B cell (primary cell): ENCODE results near the gene MAB21L4. TPM values are rescaled to one million over a fixed set of nuclear protein-coding genes. Genes with fewer than 3 reads are reported as not detected.

ENCODE experiments used
- ATAC-seq: fragments of 200-7000 bp; cut with Tn5 transposase; one replicate; pipeline ENCODE4 v1.10.0; 2021; ENCODE audit warnings: low read depth, mild to moderate bottlenecking, moderate number of reproducible peaks, moderate library complexity
- CTCF ChIA-PET: fragments of 350-600 bp; sonication (Branson Sonifier 250); formaldehyde crosslinking; loops from one replicate; lab custom pipeline; 2021; ENCODE audit warnings: antibody characterized with exemption, inconsistent platforms; lab: Charles Lee
- POLR2A ChIA-PET: fragments of 350-600 bp; sonication (Branson Sonifier 250); formaldehyde crosslinking; loops from one replicate; lab custom pipeline; 2021; ENCODE audit warnings: antibody characterized with exemption; lab: Charles Lee
- DNase-seq: peaks from one replicate; pipeline ENCODE4 v3.0.0; 2013
- H2AFZ ChIP-seq: 2 replicates; pipeline ENCODE4 v1.6.1; 2012; ENCODE audit warnings: mild to moderate bottlenecking, low read depth, low read length; ENCODE audit not compliant: insufficient read depth, poor library complexity, severe bottlenecking
- H3K27ac ChIP-seq, 2 donors: 1 replicate in 1 of 2; 2 replicates in 1 of 2; pipeline ENCODE4 v1.5.1; 2012 to 2013; ENCODE audit warnings: low read length in 2 of 2, mild to moderate bottlenecking in 2 of 2, moderate library complexity in 1 of 2
- H3K27me3 ChIP-seq, 4 experiments: fragments of 200-600 bp in 1 of 4; sonication (generic) in 1 of 4; replicated peaks in 1 of 4; 1 replicate in 2 of 4; 2 replicates in 2 of 4; pipeline versions ENCODE4 v1.6.1 to v1.7.0; 2013 to 2016; ENCODE audit warnings: low read length in 3 of 4, mild to moderate bottlenecking in 2 of 4, mixed read lengths in 1 of 4, moderate library complexity in 1 of 4; ENCODE audit not compliant: insufficient read depth in 4 of 4, control insufficient read depth in 3 of 4; ENCODE audit errors: control extremely low read depth in 1 of 4
- H3K36me3 ChIP-seq, 2 experiments: replicated peaks in 1 of 2; 1 replicate in 1 of 2; 2 replicates in 1 of 2; pipeline versions ENCODE4 v1.6.1 to v1.7.1; 2013; ENCODE audit warnings: low read length in 1 of 2; ENCODE audit not compliant: insufficient read depth in 2 of 2, control insufficient read depth in 1 of 2; ENCODE audit errors: control extremely low read depth in 1 of 2, extremely low read depth in 1 of 2
- H3K4me1 ChIP-seq, 2 donors: fragments of 200-600 bp in 1 of 2; sonication (generic) in 1 of 2; 1 replicate in 1 of 2; 2 replicates in 1 of 2; pipeline versions ENCODE4 v1.5.1 to v1.6.1; 2013 to 2017; ENCODE audit warnings: low read length in 2 of 2; ENCODE audit not compliant: control insufficient read depth in 2 of 2, insufficient read depth in 2 of 2
- H3K4me2 ChIP-seq: replicated peaks from 2 replicates; pipeline ENCODE3; 2012; ENCODE audit warnings: mild to moderate bottlenecking, low read depth, low read length; ENCODE audit not compliant: poor library complexity, severe bottlenecking
- H3K4me3 ChIP-seq, 5 experiments: fragments of 200-600 bp in 1 of 5; sonication (generic) in 1 of 5; 1 replicate in 3 of 5; 2 replicates in 2 of 5; pipeline versions ENCODE4 v1.5.1 to v1.7.0; 2011 to 2016; ENCODE audit warnings: low read length in 4 of 5, mild to moderate bottlenecking in 4 of 5, low read depth in 2 of 5, control low read depth in 1 of 5, moderate library complexity in 1 of 5; ENCODE audit not compliant: insufficient read depth in 1 of 5; ENCODE audit errors: control extremely low read depth in 1 of 5, extremely low read depth in 1 of 5
- H3K79me2 ChIP-seq: fragments of 200-600 bp; sonication (generic); one replicate; pipeline ENCODE4 v1.6.0; 2016; ENCODE audit warnings: low read length; ENCODE audit not compliant: control insufficient read depth, insufficient read depth
- H3K9ac ChIP-seq: fragments of 200-600 bp; sonication (generic); 2 replicates; pipeline ENCODE4 v1.6.1; 2017; ENCODE audit warnings: mild to moderate bottlenecking, low read length, moderate library complexity
- H3K9me3 ChIP-seq, 3 donors: one replicate each; pipeline versions ENCODE4 v1.6.1 to v1.7.1; 2013; ENCODE audit warnings: low read length in 2 of 3; ENCODE audit not compliant: control insufficient read depth in 2 of 3, insufficient read depth in 1 of 3; ENCODE audit errors: control extremely low read depth in 1 of 3
- H4K20me1 ChIP-seq: 2 replicates; pipeline ENCODE4 v1.6.0; 2012; ENCODE audit warnings: mild to moderate bottlenecking, low read length; ENCODE audit not compliant: insufficient read depth, control insufficient read depth, poor library complexity, severe bottlenecking
- H3K27ac Mint-ChIP-seq: one replicate; pipeline ENCODE4 v1.8.0; 2021; ENCODE audit warnings: mixed read lengths
- H3K27me3 Mint-ChIP-seq: one replicate; pipeline ENCODE4 v1.8.0; 2021; ENCODE audit warnings: mixed read lengths
- H3K4me1 Mint-ChIP-seq: one replicate; pipeline ENCODE4 v1.8.0; 2021; ENCODE audit warnings: mixed read lengths
- H3K4me3 Mint-ChIP-seq: one replicate; pipeline ENCODE4 v1.8.0; 2021; ENCODE audit warnings: mixed read lengths
- H3K9me3 Mint-ChIP-seq: one replicate; pipeline ENCODE4 v1.8.0; 2022; ENCODE audit warnings: mixed read lengths; ENCODE audit not compliant: insufficient read depth
- EZH2 ChIP-seq: IDR thresholded peaks from 2 replicates; pipeline ENCODE4 v1.6.1; 2012; ENCODE audit warnings: borderline replicate concordance, low read depth, mild to moderate bottlenecking, moderate library complexity, low read length; ENCODE audit not compliant: insufficient read depth, poor library complexity, severe bottlenecking
- WGBS: methylation state at CpG from one replicate; pipeline ENCODE4 v1.1.5; 2013; ENCODE audit warnings: missing lambda C conversion rate; ENCODE audit not compliant: insufficient coverage; 5-methylcytosine and 5-hydroxymethylcytosine counted together
- intact Hi-C: fragments of 100-400 bp; cut with micrococcal nuclease; formaldehyde crosslinking; loops from one replicate; pipeline ENCODE4 v1.10.0; 2022
- polyA plus RNA-seq: library from polyadenylated mRNA; depleted of rRNA; stranded (reverse); fragments of >200 nt; gene quantifications from 2 replicates; pipeline ENCODE4 v1.2.3, GENCODE V29; 2012
- total RNA-seq, 2 donors: library from RNA; stranded (reverse); fragments of 120-200 nt in 1 of 2; gene quantifications; 1 replicate in 1 of 2; 2 replicates in 1 of 2; pipeline versions ENCODE4 v1.2.3 to v1.2.4, GENCODE V29; 2013 to 2022
- TF ChIP-seq, protein P1 (sequence below): fragments of 200-600 bp; IDR thresholded peaks from one replicate; pipeline ENCODE4 v1.8.0; 2022; ENCODE audit warnings: antibody characterized with exemption, mild to moderate bottlenecking

Gene MAB21L4
- total and polyA plus RNA-seq, 2 donors (not counting 1 experiment from before 2014, with no cell fraction given) = not detected

GRCh38 chr2:240933048-240933965, 37.4 kb upstream of the MAB21L4 start:
- Histone ChIP-seq H3K4me3 (no peak overlapping the region), H3K36me3 (no peaks in the 10 kb centered on the region), H3K27ac (no peak overlapping the region), H2AFZ (no peak overlapping the region), H3K4me2 (no peak overlapping the region), H4K20me1 (no peaks in the 10 kb centered on the region), H3K79me2 (no peaks in the 10 kb centered on the region), H3K9ac (no peak overlapping the region), H3K27me3 (peaks cover 0 to 2% (median 0%) of the 10 kb centered on the region in 4 experiments), H3K4me1 (no peaks in the 10 kb centered on the region), H3K9me3 (peaks cover 0 to 12% (median 0%) of the 10 kb centered on the region in 3 donors)
- ChIA-PET POLR2A (no interaction called here), CTCF (no interaction called here)
- 93% methylated on average over 26 of the region's 30 CpGs for WGBS
- Mint-ChIP-seq H3K27me3 (peaks cover 12% of the 10 kb centered on the region), H3K4me3 (no peak overlapping the region), H3K9me3 (peaks cover 10% of the 10 kb centered on the region), H3K27ac (no peak overlapping the region), H3K4me1 (no peaks in the 10 kb centered on the region)
- DNase-seq = no peak
- intact Hi-C loops = no loop called here
- no peak for ATAC-seq
- TF ChIP-seq, protein P1, sequence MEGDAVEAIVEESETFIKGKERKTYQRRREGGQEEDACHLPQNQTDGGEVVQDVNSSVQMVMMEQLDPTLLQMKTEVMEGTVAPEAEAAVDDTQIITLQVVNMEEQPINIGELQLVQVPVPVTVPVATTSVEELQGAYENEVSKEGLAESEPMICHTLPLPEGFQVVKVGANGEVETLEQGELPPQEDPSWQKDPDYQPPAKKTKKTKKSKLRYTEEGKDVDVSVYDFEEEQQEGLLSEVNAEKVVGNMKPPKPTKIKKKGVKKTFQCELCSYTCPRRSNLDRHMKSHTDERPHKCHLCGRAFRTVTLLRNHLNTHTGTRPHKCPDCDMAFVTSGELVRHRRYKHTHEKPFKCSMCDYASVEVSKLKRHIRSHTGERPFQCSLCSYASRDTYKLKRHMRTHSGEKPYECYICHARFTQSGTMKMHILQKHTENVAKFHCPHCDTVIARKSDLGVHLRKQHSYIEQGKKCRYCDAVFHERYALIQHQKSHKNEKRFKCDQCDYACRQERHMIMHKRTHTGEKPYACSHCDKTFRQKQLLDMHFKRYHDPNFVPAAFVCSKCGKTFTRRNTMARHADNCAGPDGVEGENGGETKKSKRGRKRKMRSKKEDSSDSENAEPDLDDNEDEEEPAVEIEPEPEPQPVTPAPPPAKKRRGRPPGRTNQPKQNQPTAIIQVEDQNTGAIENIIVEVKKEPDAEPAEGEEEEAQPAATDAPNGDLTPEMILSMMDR = no peak
- TF ChIP-seq EZH2 = no peak

GRCh38 chr2:240932724-240933047, 36.7 kb upstream of the MAB21L4 start:
- intact Hi-C loops = no loop called here
- Histone ChIP-seq H3K4me2 (no peak overlapping the region), H3K9me3 (peaks cover 0 to 12% (median 0%) of the 10 kb centered on the region in 3 donors), H3K4me1 (no peaks in the 10 kb centered on the region), H4K20me1 (no peaks in the 10 kb centered on the region), H3K36me3 (no peaks in the 10 kb centered on the region), H2AFZ (no peak overlapping the region), H3K27me3 (peaks cover 0 to 2% (median 0%) of the 10 kb centered on the region in 4 experiments), H3K4me3 (no peak overlapping the region), H3K79me2 (no peaks in the 10 kb centered on the region), H3K9ac (no peak overlapping the region), H3K27ac (no peak overlapping the region)
- CTCF ChIA-PET = no interaction called here
- Mint-ChIP-seq H3K4me3 (no peak overlapping the region), H3K27ac (no peak overlapping the region), H3K9me3 (peaks cover 10% of the 10 kb centered on the region), H3K4me1 (no peaks in the 10 kb centered on the region), H3K27me3 (peaks cover 15% of the 10 kb centered on the region)
- no peak for TF ChIP-seq EZH2
- TF ChIP-seq, protein P1 = no peak
- WGBS = 81% methylated on average over 10 of the region's 11 CpGs
- no peak for DNase-seq
- no peak for ATAC-seq
- POLR2A ChIA-PET = no interaction called here
